Kidney (tissue), 14 donors: ENCODE measurements around the gene MOB4. TPM values are rescaled to one million over a fixed set of nuclear protein-coding genes. Genes with fewer than 3 reads are reported as not detected.

Source experiments
- DNase-seq, 5 donors: peaks; one replicate each; pipeline ENCODE4 v3.0.0-alpha.2; 2013 to 2020
- FAIRE-seq: peaks from 2 replicates; lab custom pipeline; 2012; peaks lifted over from hg19 to GRCh38; lab: Jason Lieb, UNC
- H3K27ac ChIP-seq, 2 donors: one replicate each; pipeline ENCODE4 v1.7.0; 2013; ENCODE audit warnings: low read depth in 2 of 2, low read length in 2 of 2, inconsistent platforms in 1 of 2
- H3K27me3 ChIP-seq: one replicate; pipeline ENCODE4 v1.7.1; 2013; ENCODE audit warnings: low read length, inconsistent platforms; ENCODE audit not compliant: control insufficient read depth, insufficient read depth
- H3K36me3 ChIP-seq, 3 donors: one replicate each; pipeline versions ENCODE4 v1.7.0 to v1.7.1; 2013; ENCODE audit warnings: low read length in 3 of 3, control low read depth in 1 of 3, inconsistent platforms in 1 of 3; ENCODE audit not compliant: insufficient read depth in 3 of 3, control insufficient read depth in 2 of 3
- H3K4me1 ChIP-seq, 3 donors: one replicate each; pipeline versions ENCODE4 v1.7.0 to v1.7.1; 2013; ENCODE audit warnings: low read length in 3 of 3, inconsistent platforms in 1 of 3, low read depth in 1 of 3; ENCODE audit not compliant: control insufficient read depth in 2 of 3, insufficient read depth in 2 of 3
- H3K4me3 ChIP-seq, 3 donors: one replicate each; pipeline versions ENCODE4 v1.7.0 to v1.8.1; 2013; ENCODE audit warnings: low read length in 3 of 3, control low read depth in 1 of 3, inconsistent platforms in 1 of 3
- H3K9ac ChIP-seq, 3 donors: one replicate each; pipeline versions ENCODE4 v1.7.0 to v1.7.1; 2013; ENCODE audit warnings: low read length in 3 of 3, control low read depth in 1 of 3, inconsistent platforms in 1 of 3
- H3K9me3 ChIP-seq, 3 donors: one replicate each; pipeline versions ENCODE4 v1.7.0 to v1.7.1; 2013; ENCODE audit warnings: low read length in 3 of 3, control low read depth in 1 of 3, inconsistent platforms in 1 of 3; ENCODE audit not compliant: control insufficient read depth in 2 of 3, insufficient read depth in 1 of 3
- CTCF ChIP-seq: IDR thresholded peaks from 3 replicates; pipeline ENCODE4 v1.5.1; 2012; ENCODE audit warnings: mild to moderate bottlenecking, moderate library complexity, borderline replicate concordance; ENCODE audit not compliant: insufficient read depth; ENCODE audit errors: extremely low read depth
- intact Hi-C: fragments of 100-400 bp; cut with DNase I; formaldehyde crosslinking; loops from one replicate; pipeline ENCODE4 v1.11.1; 2022
- polyA plus RNA-seq: library from polyadenylated mRNA; stranded (reverse); fragments of 350-450 nt; fragmentation: Illumina TruSeq; extraction: RNeasy Lipid Tissue Mini Kit (QIAGEN cat#74804); gene quantifications from one replicate; pipeline ENCODE4 v1.2.3, GENCODE V29; 2014; ENCODE audit warnings: low read depth, low replicate concordance; ENCODE audit not compliant: insufficient read depth
- total RNA-seq: library from RNA; stranded (reverse); fragmentation: NEBNext Ultra II Directional; extraction: Animal tissue kit (Norgen Biotek cat#: 25700); gene quantifications from one replicate; pipeline ENCODE4 v1.2.1, GENCODE V29; 2021
- donor health status: control.
- donor health status: control.
- donor health status: control.
- donor health status: control.
- donor health status: control.
- donor health status: DM: yes; HTN: yes; CAD: no.
- donor health status: Normal renal cell carcinoma (clear cell type).

The MOB4 gene
- total and polyA plus RNA-seq, 2 donors from 2014 or later, result 16.5 to 23.0 TPM

- no peak for FAIRE-seq
- H3K9me3 ChIP-seq, result no peaks in the 10 kb centered on the region
- no peak for TF ChIP-seq CTCF
- DNase-seq, result no peak
- H3K27ac ChIP-seq, result no peak overlapping the region
- intact Hi-C loops, result no loop called here
- no peak overlapping the region for H3K4me3 ChIP-seq
- H3K36me3 ChIP-seq, result peaks cover 2 to 21% (median 5%) of the 10 kb centered on the region in 3 donors
- H3K27me3 ChIP-seq, result no peaks in the 10 kb centered on the region
- no peak overlapping the region for H3K9ac ChIP-seq
- H3K4me1 ChIP-seq, result no peaks in the 10 kb centered on the region
Observed at GRCh38 chr2:197504512-197504911, 11.4 kb upstream of the MOB4 start.

- no peak for FAIRE-seq
- H3K36me3 ChIP-seq, result peaks cover 2 to 20% (median 5%) of the 10 kb centered on the region in 3 donors
- intact Hi-C loops, result no loop called here
- no peak overlapping the region for H3K9ac ChIP-seq
- no peaks in the 10 kb centered on the region for H3K27me3 ChIP-seq
- H3K27ac ChIP-seq, result no peak overlapping the region
- no peak for TF ChIP-seq CTCF
- H3K4me1 ChIP-seq, result no peaks in the 10 kb centered on the region
- no peak for DNase-seq
- no peaks in the 10 kb centered on the region for H3K9me3 ChIP-seq
- H3K4me3 ChIP-seq, result no peak overlapping the region
Observed at GRCh38 chr2:197506658-197507057, 9.2 kb upstream of the MOB4 start.

- H3K4me1 ChIP-seq, result peaks cover 4 to 7% (median 5%) of the 10 kb centered on the region in 3 donors
- no peak overlapping the region for H3K4me3 ChIP-seq
- no peak for FAIRE-seq
- no peaks in the 10 kb centered on the region for H3K9me3 ChIP-seq
- H3K36me3 ChIP-seq, result no peaks in the 10 kb centered on the region
- DNase-seq, result no peak
- no peak overlapping the region for H3K9ac ChIP-seq
- intact Hi-C loops, result no loop called here
- no peaks in the 10 kb centered on the region for H3K27me3 ChIP-seq
- H3K27ac ChIP-seq, result no peak overlapping the region
- TF ChIP-seq CTCF, result no peak
Observed at GRCh38 chr2:197513915-197514314, 2.0 kb upstream of the MOB4 start.

- Histone ChIP-seq H3K4me1 (peaks cover 4 to 7% (median 5%) of the 10 kb centered on the region in 3 donors), H3K27me3 (no peaks in the 10 kb centered on the region), H3K9me3 (no peaks in the 10 kb centered on the region), H3K4me3 (peak overlapping the region; percentile 61 to 90 (median 81)), H3K36me3 (no peaks in the 10 kb centered on the region), H3K27ac (peak overlapping the region; percentile 78 to 92), H3K9ac (peak overlapping the region; percentile 75 to 96 (median 94))
- intact Hi-C loops, result no loop called here
- TF ChIP-seq CTCF, result no peak
- FAIRE-seq, result no peak
- DNase-seq, result peak in 1 of 5 donors; percentile 18
Observed at GRCh38 chr2:197514754-197515153, 1.1 kb upstream of the MOB4 start.
